HG03565 (cell line): ENCODE measurements around the gene CHIT1.
"Not testable (repeated sequence)": the region's sequence is repeated elsewhere in the genome, so short reads cannot be mapped to it uniquely, and the experiment has no call there.

Experiments used
- ATAC-seq: cut with Tn5 transposase; IDR thresholded peaks from one replicate; pipeline ENCODE4 v1.9.1; 2021; ENCODE audit warnings: mild to moderate bottlenecking, moderate library complexity; ENCODE audit not compliant: unreplicated experiment

Gene CHIT1

GRCh38 chr1:203266140-203266539, 36.7 kb upstream of the CHIT1 start:
- ATAC-seq: not testable (repeated sequence)

- no peak for ATAC-seq
Observed at GRCh38 chr1:203265541-203265940, 36.1 kb upstream of the CHIT1 start.

- no peak for ATAC-seq
Observed at GRCh38 chr1:203264052-203264501, 34.6 kb upstream of the CHIT1 start.

- no peak for ATAC-seq
Observed at GRCh38 chr1:203263496-203263895, 34.0 kb upstream of the CHIT1 start.

- not testable (repeated sequence) for ATAC-seq
Observed at GRCh38 chr1:203256636-203257035, 27.2 kb upstream of the CHIT1 start.

GRCh38 chr1:203254782-203255181, 25.3 kb upstream of the CHIT1 start:
- ATAC-seq: not testable (repeated sequence)

GRCh38 chr1:203252678-203253077, 23.2 kb upstream of the CHIT1 start:
- ATAC-seq: no peak

GRCh38 chr1:203251466-203251865, 22.0 kb upstream of the CHIT1 start:
- no peak for ATAC-seq

- no peak for ATAC-seq
Observed at GRCh38 chr1:203250911-203251310, 21.4 kb upstream of the CHIT1 start.

- ATAC-seq: no peak
Observed at GRCh38 chr1:203244776-203245175, 15.3 kb upstream of the CHIT1 start.

- not testable (repeated sequence) for ATAC-seq
Observed at GRCh38 chr1:203241708-203242107, 12.2 kb upstream of the CHIT1 start.

GRCh38 chr1:203239526-203240305, 10.2 kb upstream of the CHIT1 start:
- no peak for ATAC-seq

GRCh38 chr1:203239081-203239480, 9.6 kb upstream of the CHIT1 start:
- no peak for ATAC-seq

- no peak for ATAC-seq
Observed at GRCh38 chr1:203238535-203238934, 9.1 kb upstream of the CHIT1 start.

- not testable (repeated sequence) for ATAC-seq
Observed at GRCh38 chr1:203234901-203235300, 5.4 kb upstream of the CHIT1 start.

- no peak for ATAC-seq
Observed at GRCh38 chr1:203228670-203229069, 803 bp downstream of the CHIT1 start.

- no peak for ATAC-seq
Observed at GRCh38 chr1:203227371-203228083, 1.9 kb downstream of the CHIT1 start.

GRCh38 chr1:203225071-203225470, 4.4 kb downstream of the CHIT1 start:
- ATAC-seq: no peak

- ATAC-seq: no peak
Observed at GRCh38 chr1:203223012-203223775, 6.3 kb downstream of the CHIT1 start.

- no peak for ATAC-seq
Observed at GRCh38 chr1:203219934-203220333, 9.5 kb downstream of the CHIT1 start.

GRCh38 chr1:203219171-203219570, 10.3 kb downstream of the CHIT1 start:
- no peak for ATAC-seq
